Stimulated activated CD4-positive, alpha-beta T cell treated with anti-CD3 and anti-CD28 coated beads, Interleukin-2, amount 100 ng/mL, for 24 hours (primary cell): Measurements from ENCODE around the gene IGBP1.
"Not testable (repeated sequence)": the region's sequence is repeated elsewhere in the genome, so short reads cannot be mapped to it uniquely, and the experiment has no call there.

ENCODE experiments used
- DNase-seq, 2 donors: peaks; one replicate each; pipeline ENCODE4 v3.0.0-alpha.2; 2020

The IGBP1 gene

GRCh38 chrX:70168238-70169188 lies 35.3 kb downstream of the IGBP1 start:
- DNase-seq = no peak

GRCh38 chrX:70169281-70169680 lies 36.0 kb downstream of the IGBP1 start:
- DNase-seq = no peak

- DNase-seq = no peak
These were observed 38.4 kb downstream of the IGBP1 start for GRCh38 chrX:70171624-70172023.

GRCh38 chrX:70172221-70172620 lies 39.0 kb downstream of the IGBP1 start:
- no peak for DNase-seq

- no peak for DNase-seq
These were observed 39.7 kb downstream of the IGBP1 start for GRCh38 chrX:70172964-70173363.

- no peak for DNase-seq
These were observed 41.5 kb downstream of the IGBP1 start for GRCh38 chrX:70174754-70175153.

GRCh38 chrX:70175338-70175737 lies 42.1 kb downstream of the IGBP1 start:
- DNase-seq = no peak

- no peak for DNase-seq
These were observed 43.8 kb downstream of the IGBP1 start, which contains the start of gene DGAT2L6 for GRCh38 chrX:70176938-70177533. DGAT2L6 (plus strand) TSS chrX:70177483; CDS start chrX:70177583, 100 bp downstream.

- DNase-seq = no peak
These were observed 49.8 kb downstream of the IGBP1 start for GRCh38 chrX:70183091-70183490.

GRCh38 chrX:70190225-70190624 lies 57.0 kb downstream of the IGBP1 start:
- DNase-seq = no peak

- DNase-seq = peak; percentile 59 to 73
These were observed 63.9 kb downstream of the IGBP1 start for GRCh38 chrX:70196961-70197720.

GRCh38 chrX:70201732-70202131 lies 68.5 kb downstream of the IGBP1 start:
- DNase-seq = no peak

- DNase-seq = no peak
These were observed 75.2 kb downstream of the IGBP1 start for GRCh38 chrX:70208479-70208878.

- not testable (repeated sequence) for DNase-seq
These were observed 76.3 kb downstream of the IGBP1 start for GRCh38 chrX:70209570-70209969.
